GM19193 (cell line): Measurements from ENCODE around the gene PXDN.

Experiments used
- POLR2A ChIP-seq: IDR thresholded peaks from 4 replicates; pipeline ENCODE4 v1.6.1; 2011; ENCODE audit not compliant: insufficient read depth, insufficient read length; ENCODE audit errors: extremely low read depth

Gene PXDN

DNA sequence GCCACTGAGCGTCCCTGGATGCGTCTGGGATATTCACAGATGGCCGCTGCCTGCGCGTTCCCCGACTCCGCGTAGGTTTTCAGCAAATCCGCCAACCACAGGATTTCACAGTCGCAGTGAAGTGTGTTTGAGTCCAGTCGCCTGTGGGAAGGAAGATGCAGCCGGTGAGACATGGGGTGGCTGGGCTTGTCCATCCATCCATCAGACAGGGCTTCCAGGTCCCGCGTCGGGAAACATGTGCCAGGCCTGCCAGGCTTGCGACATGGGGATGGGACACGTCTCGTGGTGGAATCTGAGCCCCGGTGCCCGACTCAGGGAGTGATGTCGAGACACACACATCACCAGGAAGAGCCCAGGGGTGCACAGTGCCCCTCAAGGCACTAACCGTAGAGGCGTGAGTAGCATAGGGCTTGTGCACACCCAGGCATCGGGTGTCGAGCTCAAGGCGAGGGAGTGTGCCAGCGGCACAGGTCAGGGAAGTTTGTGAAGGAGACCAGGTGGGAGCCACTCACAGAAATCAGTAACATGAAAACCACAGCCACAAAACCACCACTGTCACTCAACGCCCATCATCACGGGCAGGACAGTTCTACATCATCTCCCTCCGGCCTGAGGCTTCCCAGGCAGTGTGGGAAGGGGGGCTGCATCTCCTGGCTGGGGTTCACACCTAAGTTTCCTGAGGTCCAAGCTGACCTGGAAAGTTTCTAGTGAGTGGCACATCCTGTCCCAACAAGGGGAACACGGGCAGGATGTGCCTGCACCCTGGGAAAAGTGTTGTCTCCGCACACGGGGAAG lies 63.9 kb downstream of the PXDN start:
- no peak for TF ChIP-seq POLR2A

DNA sequence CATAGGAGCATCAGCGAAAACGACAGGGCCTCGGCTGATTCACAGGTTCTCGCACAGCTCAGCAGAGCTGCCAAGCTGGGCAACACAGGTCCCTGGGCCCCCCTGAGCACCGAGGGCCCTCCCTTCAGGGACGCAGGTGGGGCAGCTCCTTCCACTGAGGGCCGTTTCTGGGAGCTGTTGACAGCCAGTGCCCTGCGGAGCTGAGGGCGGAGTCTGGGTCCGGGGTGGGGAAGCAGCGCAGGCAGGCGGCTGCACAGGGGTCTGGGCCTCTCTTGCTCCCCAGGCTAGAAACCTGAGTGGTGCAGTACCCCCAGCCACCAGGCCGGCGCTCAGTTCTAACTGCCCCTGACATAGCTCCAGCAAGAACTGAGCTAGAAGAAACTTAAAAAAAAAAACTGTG lies 65.7 kb downstream of the PXDN start:
- no peak for TF ChIP-seq POLR2A

DNA sequence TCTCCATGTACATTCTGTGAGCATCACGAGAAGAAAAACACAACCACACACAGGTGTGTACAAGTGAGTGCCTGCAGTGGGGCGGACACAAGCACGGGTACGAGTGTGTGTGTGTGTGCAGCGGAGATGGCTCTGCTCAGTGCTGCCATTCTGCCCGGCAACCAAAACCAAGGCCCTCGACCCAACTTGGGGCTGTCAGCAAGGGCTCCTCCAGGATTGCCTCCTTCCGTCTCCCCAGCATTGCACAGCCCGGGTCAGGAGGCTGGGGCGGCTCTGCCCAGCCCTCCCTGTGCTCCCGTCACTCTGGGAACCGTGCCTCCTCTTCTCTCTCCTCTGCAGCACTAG lies 66.5 kb downstream of the PXDN start:
- no peak for TF ChIP-seq POLR2A

DNA sequence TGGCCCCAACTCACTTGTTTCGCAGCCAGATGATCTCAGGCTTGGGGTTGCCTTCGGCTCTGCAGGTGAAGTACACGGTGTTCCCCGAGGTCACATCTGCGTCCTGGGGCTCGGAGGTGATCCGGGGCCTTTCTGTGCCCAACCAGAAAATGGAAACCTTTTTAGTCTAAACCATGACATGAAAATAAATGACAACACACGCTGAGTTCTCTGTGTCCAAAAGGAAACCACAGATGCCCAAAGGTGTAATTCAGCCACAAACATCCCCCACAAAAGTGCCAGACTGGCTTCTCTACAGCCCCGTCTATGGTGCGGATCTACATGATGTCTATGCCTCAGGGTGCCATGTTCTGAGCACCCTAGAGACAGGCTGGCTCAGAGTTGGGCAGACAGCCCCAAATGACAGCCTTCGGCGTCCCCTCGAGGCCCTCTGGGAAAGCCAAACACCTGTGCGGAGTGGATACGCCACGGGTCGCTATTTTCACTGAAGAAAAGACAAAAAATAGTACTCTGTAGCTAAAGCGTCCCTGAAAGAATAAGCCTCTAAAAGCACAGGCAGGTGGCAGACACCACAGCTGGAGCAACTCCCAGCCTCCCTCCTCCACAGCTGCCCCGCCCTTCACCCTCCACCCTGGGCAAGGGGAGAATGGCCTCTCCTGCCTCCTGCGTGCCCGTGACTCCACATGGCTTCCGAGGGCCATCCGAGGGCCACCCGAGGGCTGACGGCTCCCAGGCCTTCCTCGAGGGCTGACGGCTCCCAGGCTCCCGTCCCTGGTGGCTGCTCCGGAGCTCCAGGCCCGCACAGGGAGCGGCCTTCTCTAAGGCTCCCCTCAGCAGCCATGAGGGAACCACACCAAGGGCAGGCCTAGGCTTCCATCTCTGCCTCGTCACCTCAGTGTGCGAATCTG lies 67.1 kb downstream of the PXDN start:
- no peak for TF ChIP-seq POLR2A

DNA sequence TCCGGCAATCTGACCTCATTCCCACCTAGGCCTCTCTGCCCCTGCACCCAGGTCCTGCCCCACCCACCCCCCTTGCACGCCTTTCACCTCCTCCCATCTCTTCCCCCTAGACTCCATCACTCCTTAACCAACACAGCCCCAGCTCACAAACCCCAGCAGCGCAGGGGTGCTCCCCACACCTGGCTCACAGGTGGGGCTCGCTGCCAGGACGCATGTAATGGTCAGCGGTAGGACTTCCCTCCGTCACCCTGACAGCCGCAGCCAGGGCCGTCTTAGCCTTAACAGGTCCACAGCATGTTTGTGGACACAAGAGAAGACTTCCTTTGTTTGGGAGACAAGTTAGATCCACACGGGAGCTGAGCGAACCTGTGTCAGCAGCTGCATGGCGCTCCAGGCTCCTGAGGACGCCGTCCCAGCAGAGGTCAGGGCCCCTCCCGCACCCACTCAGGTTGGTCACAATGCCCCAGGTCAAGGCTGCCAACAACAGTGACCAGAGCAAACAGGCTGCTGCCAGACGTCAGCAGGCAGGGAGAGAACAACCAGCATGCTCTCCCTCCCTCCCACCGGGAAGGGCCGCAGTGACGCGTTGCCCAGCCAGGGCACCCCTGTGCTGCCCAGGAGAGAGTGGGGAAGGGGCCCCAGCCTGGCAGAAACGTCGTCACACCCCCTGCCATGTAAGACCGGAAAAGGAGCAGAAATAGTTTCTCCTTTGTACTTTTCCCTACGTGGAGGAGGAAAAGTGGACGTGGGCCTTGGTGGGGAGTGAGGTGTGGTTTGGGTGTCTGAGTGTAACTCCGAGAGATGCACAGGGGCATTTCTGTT lies 68.0 kb downstream of the PXDN start:
- TF ChIP-seq POLR2A: no peak

DNA sequence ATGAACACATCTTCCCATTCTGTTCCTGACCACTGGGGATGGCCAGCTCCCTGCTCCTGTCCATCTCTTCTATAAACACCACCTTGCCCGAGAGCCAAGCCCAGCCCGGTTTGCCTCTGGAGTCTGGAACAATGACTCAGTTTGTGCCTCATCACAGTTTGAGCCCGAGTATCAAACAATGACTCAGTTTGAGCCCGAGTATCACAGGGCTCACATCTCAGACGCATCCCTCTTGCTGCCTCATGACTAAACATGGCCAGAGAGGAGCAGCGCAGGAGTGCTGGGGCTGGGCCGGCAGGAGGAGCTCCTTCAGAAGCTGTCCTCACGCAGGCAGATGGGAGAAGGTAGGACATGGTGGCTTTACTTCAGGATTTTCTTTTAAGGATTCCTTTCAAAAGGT lies 68.7 kb downstream of the PXDN start:
- no peak for TF ChIP-seq POLR2A

DNA sequence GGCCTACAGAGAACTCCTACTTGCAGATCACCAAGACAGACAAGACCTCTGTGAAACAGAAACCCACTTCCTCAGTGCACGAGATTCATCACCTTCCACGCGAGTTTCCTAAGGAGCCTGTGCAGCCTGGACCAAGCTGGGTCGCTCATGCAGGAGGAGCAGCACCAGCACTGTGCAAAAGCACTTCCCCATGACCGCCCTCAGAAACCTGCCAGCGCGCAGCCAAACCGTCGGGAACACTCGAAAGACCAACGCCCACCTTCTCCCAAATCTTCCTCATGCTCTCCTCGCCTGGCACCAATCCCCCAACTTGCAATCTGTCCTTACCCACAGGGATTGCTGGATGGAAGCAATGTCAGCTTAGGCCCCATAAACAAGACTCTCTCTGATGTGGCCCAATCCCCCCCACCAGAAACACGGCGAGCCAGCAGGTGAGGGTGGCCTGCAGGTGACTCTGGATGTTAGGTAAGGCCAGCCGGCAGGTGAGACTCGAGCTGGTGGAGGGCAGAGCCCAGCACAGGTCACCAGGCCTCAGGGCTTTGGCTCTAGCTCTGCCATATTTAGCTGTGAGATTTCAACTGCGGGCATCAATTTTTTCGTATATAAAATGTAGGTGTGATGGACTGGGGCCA lies 69.4 kb downstream of the PXDN start:
- no peak for TF ChIP-seq POLR2A

DNA sequence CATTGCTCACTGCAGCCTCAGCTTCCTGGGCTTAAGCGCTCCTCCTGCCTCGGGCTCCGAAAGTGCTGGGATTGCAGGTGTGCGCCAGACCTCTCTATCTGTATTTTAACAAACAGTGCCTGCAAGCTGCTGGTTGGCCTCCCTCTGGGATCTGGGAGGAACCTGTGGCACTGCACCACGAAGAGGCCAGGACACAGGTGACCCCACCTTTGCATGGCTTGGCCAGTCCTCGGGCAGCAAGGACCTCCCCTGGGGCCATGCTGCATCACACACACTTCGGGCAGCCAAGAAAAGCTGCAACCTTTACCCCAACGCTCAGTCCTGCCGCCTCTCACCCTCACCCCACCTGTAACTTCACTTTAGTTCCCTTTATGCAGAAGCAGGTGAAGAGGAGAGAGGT lies 70.0 kb downstream of the PXDN start:
- no peak for TF ChIP-seq POLR2A

DNA sequence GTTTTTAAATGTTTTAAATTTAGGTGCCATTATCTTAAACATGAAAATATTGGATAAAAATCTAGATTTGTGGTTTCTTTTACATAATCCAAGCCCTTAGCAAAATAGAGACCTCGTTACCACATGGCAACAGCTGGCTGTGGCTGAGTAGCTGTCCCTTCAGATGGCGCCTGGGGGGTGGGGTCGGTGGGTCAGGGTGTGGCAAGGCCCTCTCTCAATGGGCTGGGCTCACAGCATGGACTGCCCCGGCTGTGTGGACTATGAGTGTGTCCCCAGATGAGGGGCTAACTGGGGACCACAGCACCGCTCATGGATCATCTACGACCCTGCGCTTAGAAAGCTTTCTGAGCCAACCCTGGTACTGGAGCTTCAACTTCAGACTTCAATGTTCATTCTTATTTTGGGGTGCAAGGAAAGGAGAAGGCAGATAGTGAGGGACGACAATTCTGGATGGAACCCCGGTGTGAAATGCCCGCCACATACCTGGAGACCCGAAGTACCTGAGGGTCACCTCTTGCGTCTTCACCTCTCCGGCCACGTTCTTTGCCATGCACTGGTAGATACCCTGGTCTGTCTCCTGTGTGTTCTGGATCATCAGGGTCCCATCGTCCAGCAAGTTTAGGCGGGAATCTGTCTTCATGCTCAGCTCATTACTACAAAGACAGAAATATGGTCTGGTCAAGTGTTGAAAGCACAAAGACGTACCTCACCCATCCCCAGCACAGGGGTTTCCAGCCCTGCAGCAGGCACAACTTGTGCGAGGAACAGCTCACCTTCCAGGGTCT lies 71.0 kb downstream of the PXDN start:
- TF ChIP-seq POLR2A: no peak

DNA sequence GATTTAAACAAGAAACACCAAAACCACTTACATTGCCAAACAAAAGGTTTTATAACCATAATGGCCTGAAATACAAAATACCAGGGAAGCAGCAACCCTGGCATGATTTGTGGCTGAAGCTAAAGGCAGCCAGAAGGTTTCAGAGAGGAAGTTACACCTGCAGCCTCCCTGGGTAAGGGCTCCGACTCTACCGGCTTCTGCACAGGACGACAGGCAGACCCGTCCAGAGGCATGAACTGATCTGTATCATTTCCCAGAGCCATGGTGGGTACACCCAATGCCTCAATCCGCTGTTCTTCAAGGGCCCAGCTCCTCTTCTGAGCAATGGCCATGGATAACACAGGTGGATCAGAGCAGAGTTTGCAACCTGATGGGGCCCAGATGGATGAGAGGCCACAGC lies 71.6 kb downstream of the PXDN start:
- TF ChIP-seq POLR2A: no peak

DNA sequence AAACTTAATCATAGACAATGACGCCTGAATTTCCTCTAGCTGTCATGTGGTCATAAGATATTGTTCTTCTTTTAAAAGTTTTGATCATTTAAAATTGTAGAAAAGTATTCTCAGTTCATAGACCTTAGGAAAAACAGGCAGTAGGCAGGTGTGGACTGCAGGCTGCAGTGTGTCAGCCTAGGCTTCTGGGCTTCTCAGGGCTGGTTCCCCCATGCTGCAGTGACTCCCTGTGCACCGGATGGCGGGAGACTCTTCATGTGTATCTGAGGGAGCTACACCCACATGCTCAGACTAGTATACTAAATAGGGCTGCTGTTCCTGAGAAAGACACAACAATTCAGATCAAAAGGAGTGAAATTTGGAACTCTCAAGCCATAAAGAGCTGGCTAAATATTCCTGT lies 72.4 kb downstream of the PXDN start:
- no peak for TF ChIP-seq POLR2A

DNA sequence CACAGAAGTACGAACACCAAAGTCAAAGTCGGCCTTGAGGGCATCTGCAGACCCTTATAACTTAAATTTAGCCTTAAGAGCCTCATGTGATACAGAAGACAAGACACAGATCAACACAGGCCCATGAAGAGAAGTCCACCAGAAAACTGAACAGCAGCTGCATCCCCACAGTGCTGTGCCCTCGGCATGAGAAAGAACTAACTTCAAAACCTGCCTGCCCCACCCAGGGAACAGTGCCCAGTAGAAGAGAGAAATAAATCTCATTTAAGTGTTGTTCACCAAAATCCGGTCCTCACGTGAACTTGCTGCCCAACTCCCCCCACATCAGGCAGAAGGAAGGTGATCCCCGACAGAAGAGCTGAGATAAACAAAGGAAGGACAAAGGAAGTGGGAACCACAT lies 73.7 kb downstream of the PXDN start:
- TF ChIP-seq POLR2A: no peak

DNA sequence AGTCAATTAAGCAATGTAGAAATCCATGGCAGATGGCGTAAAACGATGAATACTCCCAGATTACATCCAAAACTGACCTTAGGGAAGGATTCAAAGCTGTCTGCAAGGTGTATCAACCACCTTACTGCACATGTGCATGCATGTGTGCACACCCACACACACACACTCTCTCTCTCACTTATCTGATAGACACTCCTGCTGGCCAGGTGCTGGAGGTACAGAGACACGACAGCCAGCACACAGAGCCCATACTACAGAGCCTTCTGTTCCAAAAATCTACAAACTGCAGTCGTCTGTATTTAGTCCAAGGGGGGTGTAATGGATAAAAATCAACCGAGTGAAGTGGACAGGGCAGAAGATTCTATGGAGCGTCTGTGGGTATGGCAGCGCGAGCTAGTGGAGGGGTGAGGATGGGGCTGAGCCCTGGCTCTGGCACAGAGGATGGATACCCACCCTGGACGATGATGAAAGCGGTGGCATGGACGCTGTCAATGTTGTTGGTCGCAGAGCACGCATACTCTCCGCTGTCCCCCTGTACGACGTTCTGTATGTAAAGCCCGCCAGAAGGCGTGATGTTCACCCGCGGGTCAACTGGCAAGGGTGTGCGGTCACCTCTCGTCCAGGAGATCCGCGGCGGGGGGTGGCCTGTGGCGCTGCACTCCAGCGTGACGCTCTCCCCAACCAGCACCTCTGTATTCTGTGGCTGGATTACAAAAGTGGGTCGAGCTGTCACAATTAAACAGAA lies 78.4 kb downstream of the PXDN start:
- TF ChIP-seq POLR2A: no peak
